Spleen (tissue), 7 donors: ENCODE data around the gene AMZ2.

ENCODE experiments used
- POLR2A ChIP-seq, 3 donors: fragments of 450-650 bp; IDR thresholded peaks; one replicate each; pipeline ENCODE4 v1.5.1; 2017; ENCODE audit warnings: antibody characterized with exemption in 3 of 3, mild to moderate bottlenecking in 1 of 3
- TF ChIP-seq, protein P1 (sequence below), 11 experiments: fragments of 200-600 bp in 7 of 11; fragments of 450-650 bp in 4 of 11; sonication (generic) in 4 of 11; IDR thresholded peaks in 8 of 11; conservative IDR thresholded peaks in 3 of 11; 1 replicate in 7 of 11; 2 replicates in 4 of 11; pipeline versions ENCODE4 v1.4.0 to v1.8.0; 2016 to 2021; ENCODE audit warnings: antibody characterized with exemption in 11 of 11, inconsistent platforms in 4 of 11, mild to moderate bottlenecking in 1 of 11
- donor health status: DM: no; HTN: no; CAD: no; lungs with moderate emphysema.
- donor health status: DM: no; HTN: no; CAD: no.
- donor health status: DM: no; HTN: no; CAD: no.

DNA sequence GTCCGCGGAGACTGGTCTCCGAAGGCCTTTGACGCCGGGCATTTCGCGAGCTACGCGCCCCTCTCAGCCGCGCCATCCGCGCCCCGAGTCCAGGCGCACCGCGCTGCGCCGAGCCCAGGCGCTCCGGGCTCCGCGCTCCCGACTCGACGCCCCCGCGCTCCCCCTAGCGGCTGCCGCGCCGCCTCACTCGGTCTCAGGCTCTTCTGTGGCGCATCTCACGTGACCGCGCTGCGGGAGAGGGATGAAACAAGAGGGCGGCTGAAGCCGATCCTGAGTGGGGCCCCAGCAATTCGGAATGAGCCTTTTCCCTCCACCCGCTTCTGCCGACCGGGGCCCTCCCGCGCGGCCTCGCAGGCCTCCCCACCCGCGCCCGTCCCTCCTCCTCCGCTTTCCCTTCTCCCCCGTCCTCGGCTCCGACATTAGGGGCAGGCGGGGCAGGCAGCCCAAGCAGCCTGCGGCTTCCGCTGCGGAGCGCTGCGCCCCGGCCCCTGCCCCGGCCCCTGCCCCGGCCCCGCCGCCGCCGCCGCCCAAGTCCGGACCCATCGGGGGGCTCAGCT, 42.5 kb upstream of the AMZ2 start:
- TF ChIP-seq, protein P1, sequence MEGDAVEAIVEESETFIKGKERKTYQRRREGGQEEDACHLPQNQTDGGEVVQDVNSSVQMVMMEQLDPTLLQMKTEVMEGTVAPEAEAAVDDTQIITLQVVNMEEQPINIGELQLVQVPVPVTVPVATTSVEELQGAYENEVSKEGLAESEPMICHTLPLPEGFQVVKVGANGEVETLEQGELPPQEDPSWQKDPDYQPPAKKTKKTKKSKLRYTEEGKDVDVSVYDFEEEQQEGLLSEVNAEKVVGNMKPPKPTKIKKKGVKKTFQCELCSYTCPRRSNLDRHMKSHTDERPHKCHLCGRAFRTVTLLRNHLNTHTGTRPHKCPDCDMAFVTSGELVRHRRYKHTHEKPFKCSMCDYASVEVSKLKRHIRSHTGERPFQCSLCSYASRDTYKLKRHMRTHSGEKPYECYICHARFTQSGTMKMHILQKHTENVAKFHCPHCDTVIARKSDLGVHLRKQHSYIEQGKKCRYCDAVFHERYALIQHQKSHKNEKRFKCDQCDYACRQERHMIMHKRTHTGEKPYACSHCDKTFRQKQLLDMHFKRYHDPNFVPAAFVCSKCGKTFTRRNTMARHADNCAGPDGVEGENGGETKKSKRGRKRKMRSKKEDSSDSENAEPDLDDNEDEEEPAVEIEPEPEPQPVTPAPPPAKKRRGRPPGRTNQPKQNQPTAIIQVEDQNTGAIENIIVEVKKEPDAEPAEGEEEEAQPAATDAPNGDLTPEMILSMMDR (IDR thresholded peaks at IDR 0.05 in 8 of 11, conservative IDR thresholded peaks at IDR 0.05 in 3 of 11), result peak; percentile 83 to 98 (median 95)
- peak in 2 of 3 donors; percentile 66 to 83 for TF ChIP-seq POLR2A (IDR thresholded peaks at IDR 0.05)
